ENCODE measurements around the gene TCF19.

DNA sequence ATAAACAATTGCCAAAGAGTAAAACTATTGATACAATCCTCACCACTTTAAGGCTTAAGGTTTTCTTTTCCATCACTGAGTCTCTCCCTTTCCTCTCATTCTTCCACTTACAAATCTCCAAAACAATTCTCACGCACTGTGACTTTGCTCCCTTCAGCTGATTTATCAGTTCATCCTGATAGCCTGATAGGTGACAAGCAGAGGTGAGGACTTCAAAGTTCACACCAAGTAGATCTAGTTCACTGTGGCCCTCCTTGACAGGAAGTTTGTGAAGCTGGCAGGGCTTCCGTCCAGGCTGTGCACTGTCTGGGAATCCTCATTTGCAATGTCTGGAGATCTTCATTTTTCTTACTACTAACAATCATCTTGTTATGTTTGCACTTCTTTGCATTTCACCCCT lies 47.2 kb downstream of the TCF19 start:
- no peak for TF ChIP-seq STAT6 (CRISPR knock-in tag; conservative IDR thresholded peaks at IDR 0.05; ENCODE audit: low read depth)
- no peak for TF ChIP-seq ZNF425 (CRISPR knock-in tag; conservative IDR thresholded peaks at IDR 0.05)
- TF ChIP-seq, protein P1, sequence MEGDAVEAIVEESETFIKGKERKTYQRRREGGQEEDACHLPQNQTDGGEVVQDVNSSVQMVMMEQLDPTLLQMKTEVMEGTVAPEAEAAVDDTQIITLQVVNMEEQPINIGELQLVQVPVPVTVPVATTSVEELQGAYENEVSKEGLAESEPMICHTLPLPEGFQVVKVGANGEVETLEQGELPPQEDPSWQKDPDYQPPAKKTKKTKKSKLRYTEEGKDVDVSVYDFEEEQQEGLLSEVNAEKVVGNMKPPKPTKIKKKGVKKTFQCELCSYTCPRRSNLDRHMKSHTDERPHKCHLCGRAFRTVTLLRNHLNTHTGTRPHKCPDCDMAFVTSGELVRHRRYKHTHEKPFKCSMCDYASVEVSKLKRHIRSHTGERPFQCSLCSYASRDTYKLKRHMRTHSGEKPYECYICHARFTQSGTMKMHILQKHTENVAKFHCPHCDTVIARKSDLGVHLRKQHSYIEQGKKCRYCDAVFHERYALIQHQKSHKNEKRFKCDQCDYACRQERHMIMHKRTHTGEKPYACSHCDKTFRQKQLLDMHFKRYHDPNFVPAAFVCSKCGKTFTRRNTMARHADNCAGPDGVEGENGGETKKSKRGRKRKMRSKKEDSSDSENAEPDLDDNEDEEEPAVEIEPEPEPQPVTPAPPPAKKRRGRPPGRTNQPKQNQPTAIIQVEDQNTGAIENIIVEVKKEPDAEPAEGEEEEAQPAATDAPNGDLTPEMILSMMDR (IDR thresholded peaks at IDR 0.05) = no peak
- TF ChIP-seq CREB1 (CRISPR knock-in tag; IDR thresholded peaks at IDR 0.05) = no peak
- no peak for TF ChIP-seq NR2C2 (CRISPR knock-in tag; IDR thresholded peaks at IDR 0.05)

Measured in WTC11 (cell line).